Measurements from ENCODE around the gene APOL4. TPM values are rescaled to one million over a fixed set of nuclear protein-coding genes. Genes with fewer than 3 reads are reported as not detected.

APOL4 gene
- total and polyA plus RNA-seq, 2 of the 4 experiments (the other 2 are of a cell fraction) = 0.07 TPM; not detected in 1

GRCh38 chr22:36212901-36213300, 11.3 kb upstream of the APOL4 start:
- Histone ChIP-seq H3K14ac (replicated peaks; ENCODE audit: low read depth, low read length) (no peak overlapping the region), H2AK9ac (replicated peaks; ENCODE audit: low read depth, low read length, poor library complexity) (no peak overlapping the region), H3K4ac (ENCODE audit: low read depth, low read length) (no peak overlapping the region), H2BK120ac (ENCODE audit: low read depth, low read length) (no peak overlapping the region), H4K8ac (ENCODE audit: low read depth in 2 of 2, low read length in 2 of 2) (no peak overlapping the region), H2AK5ac (ENCODE audit: low read depth, low read length) (no peak overlapping the region), H2BK5ac (ENCODE audit: low read depth, low read length, poor library complexity, severe bottlenecking) (no peak overlapping the region), H2BK15ac (ENCODE audit: low read depth, low read length) (no peak overlapping the region), H4K5ac (ENCODE audit: low read depth, low read length) (no peak overlapping the region), H3K56ac (ENCODE audit: extremely low read depth, insufficient read depth, low read length) (no peak overlapping the region), H4K20me1 (ENCODE audit: insufficient read depth, low read length) (no peaks in the 10 kb centered on the region), H3K4me2 (ENCODE audit: low read depth, low read length) (no peak overlapping the region), H3K27ac (ENCODE audit: insufficient read depth, low read length) (no peak overlapping the region), H3K36me3 (ENCODE audit: control insufficient read depth, insufficient read depth, low read length) (no peaks in the 10 kb centered on the region), H2BK20ac (ENCODE audit: low read depth, low read length) (no peak overlapping the region), H3K23ac (ENCODE audit: low read depth, low read length) (no peak overlapping the region), H3K9ac (ENCODE audit: low read depth, low read length) (no peak overlapping the region), H4K91ac (ENCODE audit: insufficient read depth, low read depth, low read length) (no peak overlapping the region), H3K18ac (ENCODE audit: low read depth, low read length) (no peak overlapping the region), H2AFZ (replicated peaks; ENCODE audit: low read length, poor library complexity) (no peak overlapping the region), H3K4me3 (ENCODE audit: insufficient read depth, low read depth, low read length) (no peak overlapping the region), H3K4me1 (ENCODE audit: control insufficient read depth, insufficient read depth, low read length) (no peaks in the 10 kb centered on the region), H3K9me1 (ENCODE audit: insufficient read depth, low read length) (no peaks in the 10 kb centered on the region; the same call in 1 of the 2 replicates), H3K27me3 (ENCODE audit: control insufficient read depth, insufficient read depth, low read length) (peaks cover 52% of the 10 kb centered on the region), H3K79me1 (ENCODE audit: low read depth in 1 of 2, low read length in 2 of 2) (no peaks in the 10 kb centered on the region), H3K9me3 (ENCODE audit: control insufficient read depth, insufficient read depth, low read length) (0 out of 2 replicates have a peak, but pooled peaks cover 2% of the 10 kb centered on the region)
- ChIA-PET CTCF (no interaction called here), POLR2A (ENCODE audit: unreplicated experiment) (no interaction called here)
- no peak for DNase-seq
- in situ Hi-C loops (cut with MboI; ENCODE audit: low sequenced_read_pairs) (no loop called here), intact Hi-C loops (cut with micrococcal nuclease) (no loop called here), dilution Hi-C loops (cut with HindIII; ENCODE audit: low sequenced_read_pairs, unreplicated experiment) (no loop called here)
- TF ChIP-seq MXI1 (IDR thresholded peaks at IDR 0.05; ENCODE audit: borderline replicate concordance, low read depth, low read length) (no peak), MAFK (IDR thresholded peaks at IDR 0.05; ENCODE audit: low read depth, low read length) (no peak), RFX5 (IDR thresholded peaks at IDR 0.05; ENCODE audit: low read depth, low read length) (no peak), NFE2L2 (IDR thresholded peaks at IDR 0.05; ENCODE audit: low read depth, low read length) (no peak), BHLHE40 (IDR thresholded peaks at IDR 0.05; ENCODE audit: low read depth, low read length) (no peak), ELK1 (IDR thresholded peaks at IDR 0.05; ENCODE audit: borderline replicate concordance, low read depth, low read length) (no peak), RCOR1 (IDR thresholded peaks at IDR 0.05; ENCODE audit: insufficient replicate concordance, low read length) (no peak), USF2 (IDR thresholded peaks at IDR 0.05; ENCODE audit: low read depth, low read length) (no peak), CTCF (conservative IDR thresholded peaks at IDR 0.05; ENCODE audit: low read depth, low read length) (no peak), POLR2A (IDR thresholded peaks at IDR 0.05; ENCODE audit: low read depth, low read length) (no peak), CEBPB (IDR thresholded peaks at IDR 0.05; ENCODE audit: low read depth, low read length) (no peak), SMC3 (IDR thresholded peaks at IDR 0.05; ENCODE audit: low read depth, low read length) (no peak), MAZ (IDR thresholded peaks at IDR 0.05; ENCODE audit: borderline replicate concordance, low read depth, low read length) (no peak), CHD1 (IDR thresholded peaks at IDR 0.05; ENCODE audit: low read depth, low read length) (no peak), FOS (IDR thresholded peaks at IDR 0.05; ENCODE audit: low read depth, low read length) (no peak), RAD21 (IDR thresholded peaks at IDR 0.05; ENCODE audit: low read length) (no peak)
- no peak for ATAC-seq (ENCODE audit: low read depth)
- BruUV-seq (replicated peaks) = no TSS peak
